Measurements from ENCODE around the gene RBM26. TPM values are rescaled to one million over a fixed set of nuclear protein-coding genes. Genes with fewer than 3 reads are reported as not detected.

The RBM26 gene
- total RNA-seq, 1 experiment from 2014 or later = 32.2 TPM

DNA sequence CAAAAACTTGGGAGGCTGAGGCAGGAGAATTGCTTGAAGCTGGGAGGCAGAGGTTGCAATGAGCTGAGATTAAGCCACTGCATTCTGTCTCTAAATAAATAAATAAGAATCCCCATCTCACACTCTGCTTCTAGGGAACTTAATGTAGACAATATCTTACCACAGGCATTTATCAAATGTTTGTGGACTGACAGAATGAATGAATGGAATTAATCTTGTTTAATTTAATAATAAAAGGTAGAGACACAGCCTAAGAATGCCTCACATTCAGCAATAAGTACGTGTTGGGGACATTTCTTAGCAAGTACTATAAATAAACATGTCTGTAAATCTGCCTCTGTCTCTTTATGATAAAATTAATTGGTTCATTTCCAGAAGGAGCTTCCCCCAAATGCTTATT is 36.2 kb upstream of the RBM26 start:
- intact Hi-C loops (cut with micrococcal nuclease; ENCODE audit: unreplicated experiment) (loop anchor here (5.0 kb wide), 1 partner anchor 90 kb away; no protein-coding TSS in a partner anchor), in situ Hi-C loops (cut with HindIII; ENCODE audit: low pct_unique_long_range_greater_than_20kb, low sequenced_read_pairs) (no loop called here)
- no peak for DNase-seq (ENCODE audit: low read depth, low spot score)
- Histone ChIP-seq H3K4me3 (ENCODE audit: low read depth in 2 of 2, low read length in 2 of 2) (no peak overlapping the region), H3K4me1 (ENCODE audit: control insufficient read depth, insufficient read depth, low read length) (no peaks in the 10 kb centered on the region), H3K27me3 (ENCODE audit: control insufficient read depth, insufficient read depth, low read length) (no peaks in the 10 kb centered on the region), H3K36me3 (ENCODE audit: control insufficient read depth, insufficient read depth, low read length) (no peaks in the 10 kb centered on the region), H3K9me3 (ENCODE audit: control insufficient read depth, insufficient read depth, low read depth, low read length) (no peaks in the 10 kb centered on the region), H3K27ac (ENCODE audit: low read length) (no peak overlapping the region)
- TF ChIP-seq, protein P1, sequence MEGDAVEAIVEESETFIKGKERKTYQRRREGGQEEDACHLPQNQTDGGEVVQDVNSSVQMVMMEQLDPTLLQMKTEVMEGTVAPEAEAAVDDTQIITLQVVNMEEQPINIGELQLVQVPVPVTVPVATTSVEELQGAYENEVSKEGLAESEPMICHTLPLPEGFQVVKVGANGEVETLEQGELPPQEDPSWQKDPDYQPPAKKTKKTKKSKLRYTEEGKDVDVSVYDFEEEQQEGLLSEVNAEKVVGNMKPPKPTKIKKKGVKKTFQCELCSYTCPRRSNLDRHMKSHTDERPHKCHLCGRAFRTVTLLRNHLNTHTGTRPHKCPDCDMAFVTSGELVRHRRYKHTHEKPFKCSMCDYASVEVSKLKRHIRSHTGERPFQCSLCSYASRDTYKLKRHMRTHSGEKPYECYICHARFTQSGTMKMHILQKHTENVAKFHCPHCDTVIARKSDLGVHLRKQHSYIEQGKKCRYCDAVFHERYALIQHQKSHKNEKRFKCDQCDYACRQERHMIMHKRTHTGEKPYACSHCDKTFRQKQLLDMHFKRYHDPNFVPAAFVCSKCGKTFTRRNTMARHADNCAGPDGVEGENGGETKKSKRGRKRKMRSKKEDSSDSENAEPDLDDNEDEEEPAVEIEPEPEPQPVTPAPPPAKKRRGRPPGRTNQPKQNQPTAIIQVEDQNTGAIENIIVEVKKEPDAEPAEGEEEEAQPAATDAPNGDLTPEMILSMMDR (IDR thresholded peaks at IDR 0.05) = no peak
- TF ChIP-seq TCF7L2 (IDR thresholded peaks at IDR 0.05; ENCODE audit: low read depth, low read length) (no peak), SIN3A (IDR thresholded peaks at IDR 0.05; ENCODE audit: borderline replicate concordance, insufficient read depth, low read depth, low read length) (no peak), POLR2AphosphoS5 (IDR thresholded peaks at IDR 0.05; ENCODE audit: low read depth, low read length) (no peak)
- TF ChIP-seq, protein P2, sequence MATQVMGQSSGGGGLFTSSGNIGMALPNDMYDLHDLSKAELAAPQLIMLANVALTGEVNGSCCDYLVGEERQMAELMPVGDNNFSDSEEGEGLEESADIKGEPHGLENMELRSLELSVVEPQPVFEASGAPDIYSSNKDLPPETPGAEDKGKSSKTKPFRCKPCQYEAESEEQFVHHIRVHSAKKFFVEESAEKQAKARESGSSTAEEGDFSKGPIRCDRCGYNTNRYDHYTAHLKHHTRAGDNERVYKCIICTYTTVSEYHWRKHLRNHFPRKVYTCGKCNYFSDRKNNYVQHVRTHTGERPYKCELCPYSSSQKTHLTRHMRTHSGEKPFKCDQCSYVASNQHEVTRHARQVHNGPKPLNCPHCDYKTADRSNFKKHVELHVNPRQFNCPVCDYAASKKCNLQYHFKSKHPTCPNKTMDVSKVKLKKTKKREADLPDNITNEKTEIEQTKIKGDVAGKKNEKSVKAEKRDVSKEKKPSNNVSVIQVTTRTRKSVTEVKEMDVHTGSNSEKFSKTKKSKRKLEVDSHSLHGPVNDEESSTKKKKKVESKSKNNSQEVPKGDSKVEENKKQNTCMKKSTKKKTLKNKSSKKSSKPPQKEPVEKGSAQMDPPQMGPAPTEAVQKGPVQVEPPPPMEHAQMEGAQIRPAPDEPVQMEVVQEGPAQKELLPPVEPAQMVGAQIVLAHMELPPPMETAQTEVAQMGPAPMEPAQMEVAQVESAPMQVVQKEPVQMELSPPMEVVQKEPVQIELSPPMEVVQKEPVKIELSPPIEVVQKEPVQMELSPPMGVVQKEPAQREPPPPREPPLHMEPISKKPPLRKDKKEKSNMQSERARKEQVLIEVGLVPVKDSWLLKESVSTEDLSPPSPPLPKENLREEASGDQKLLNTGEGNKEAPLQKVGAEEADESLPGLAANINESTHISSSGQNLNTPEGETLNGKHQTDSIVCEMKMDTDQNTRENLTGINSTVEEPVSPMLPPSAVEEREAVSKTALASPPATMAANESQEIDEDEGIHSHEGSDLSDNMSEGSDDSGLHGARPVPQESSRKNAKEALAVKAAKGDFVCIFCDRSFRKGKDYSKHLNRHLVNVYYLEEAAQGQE (IDR thresholded peaks at IDR 0.05; ENCODE audit: insufficient read depth in 1 of 2, low read depth in 2 of 2, low read length in 1 of 2) = no peak
- no peak for ATAC-seq
- POLR2A ChIA-PET = no interaction called here
- CTCF ChIA-PET = no interaction called here
- BruUV-seq (replicated peaks) = no TSS peak

DNA sequence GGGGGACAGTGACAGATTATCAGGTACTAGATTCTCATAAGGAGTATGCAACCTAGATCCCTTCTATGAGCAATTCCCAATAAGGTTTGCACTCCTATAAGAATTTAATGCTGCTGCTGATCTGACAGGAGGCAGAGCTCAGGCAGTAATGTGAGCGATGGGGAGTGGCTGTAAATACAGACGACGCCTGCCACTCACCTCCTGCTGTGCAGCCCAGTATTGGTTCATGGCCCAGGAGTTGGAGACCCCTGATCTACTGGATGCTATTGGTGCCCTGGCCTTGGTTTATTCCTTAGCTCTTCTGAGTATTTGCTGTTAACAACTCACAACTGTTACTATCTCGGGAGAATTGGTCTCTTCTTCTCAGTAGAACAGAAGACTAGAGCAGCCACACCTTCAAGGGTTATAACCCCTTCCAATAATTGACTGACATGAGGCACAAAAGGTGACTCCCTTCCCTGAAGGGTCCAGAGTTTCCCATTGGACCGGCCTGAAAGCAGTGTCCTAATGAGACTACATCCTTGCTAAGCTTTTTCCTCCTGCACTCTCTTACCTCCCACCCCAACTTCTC is 35.0 kb upstream of the RBM26 start:
- H3K27me3 ChIP-seq (ENCODE audit: control insufficient read depth, insufficient read depth, low read length) = no peaks in the 10 kb centered on the region
- TF ChIP-seq TCF7L2 (IDR thresholded peaks at IDR 0.05; ENCODE audit: low read depth, low read length) = no peak
- TF ChIP-seq, protein P2 (IDR thresholded peaks at IDR 0.05; ENCODE audit: insufficient read depth in 1 of 2, low read depth in 2 of 2, low read length in 1 of 2) = no peak
- TF ChIP-seq, protein P1 (IDR thresholded peaks at IDR 0.05) = no peak
- TF ChIP-seq POLR2AphosphoS5 (IDR thresholded peaks at IDR 0.05; ENCODE audit: low read depth, low read length) = no peak
- BruUV-seq (replicated peaks) = no TSS peak
- ATAC-seq (no peak), DNase-seq (ENCODE audit: low read depth, low spot score) (no peak)
- no peaks in the 10 kb centered on the region for H3K36me3 ChIP-seq (ENCODE audit: control insufficient read depth, insufficient read depth, low read length)
- H3K4me1 ChIP-seq (ENCODE audit: control insufficient read depth, insufficient read depth, low read length) = no peaks in the 10 kb centered on the region
- POLR2A ChIA-PET = no interaction called here
- CTCF ChIA-PET = no interaction called here
- intact Hi-C loops (cut with micrococcal nuclease; ENCODE audit: unreplicated experiment) (loop anchor here (5.0 kb wide), 1 partner anchor 91 kb away; no protein-coding TSS in a partner anchor), in situ Hi-C loops (cut with HindIII; ENCODE audit: low pct_unique_long_range_greater_than_20kb, low sequenced_read_pairs) (no loop called here)
- no peak overlapping the region for H3K27ac ChIP-seq (ENCODE audit: low read length)
- H3K9me3 ChIP-seq (ENCODE audit: control insufficient read depth, insufficient read depth, low read depth, low read length) = no peaks in the 10 kb centered on the region
- no peak overlapping the region for H3K4me3 ChIP-seq (ENCODE audit: low read depth in 2 of 2, low read length in 2 of 2)

Measured in Panc1 (cell line).